Breast epithelium (tissue), 3 donors: Measurements from ENCODE around the gene ALG12.

Experiments used
- POLR2A ChIP-seq: fragments of 450-650 bp; IDR thresholded peaks from one replicate; pipeline ENCODE4 v1.6.1; 2016; ENCODE audit warnings: antibody characterized with exemption, mild to moderate bottlenecking, moderate library complexity
- POLR2AphosphoS5 ChIP-seq, 3 donors: sonication (generic); formaldehyde crosslinking; IDR thresholded peaks; one replicate each; pipeline ENCODE4 v1.6.1; 2017; ENCODE audit warnings: antibody characterized with exemption in 3 of 3
- TF ChIP-seq, protein P1 (sequence below), 3 donors: fragments of 450-650 bp; IDR thresholded peaks; one replicate each; pipeline ENCODE4 v1.5.1; 2016 to 2017; ENCODE audit warnings: antibody characterized with exemption in 3 of 3, mild to moderate bottlenecking in 3 of 3, moderate library complexity in 3 of 3

GRCh38 chr22:49850959-49851802, 67.1 kb downstream of the ALG12 start:
- TF ChIP-seq, protein P1, sequence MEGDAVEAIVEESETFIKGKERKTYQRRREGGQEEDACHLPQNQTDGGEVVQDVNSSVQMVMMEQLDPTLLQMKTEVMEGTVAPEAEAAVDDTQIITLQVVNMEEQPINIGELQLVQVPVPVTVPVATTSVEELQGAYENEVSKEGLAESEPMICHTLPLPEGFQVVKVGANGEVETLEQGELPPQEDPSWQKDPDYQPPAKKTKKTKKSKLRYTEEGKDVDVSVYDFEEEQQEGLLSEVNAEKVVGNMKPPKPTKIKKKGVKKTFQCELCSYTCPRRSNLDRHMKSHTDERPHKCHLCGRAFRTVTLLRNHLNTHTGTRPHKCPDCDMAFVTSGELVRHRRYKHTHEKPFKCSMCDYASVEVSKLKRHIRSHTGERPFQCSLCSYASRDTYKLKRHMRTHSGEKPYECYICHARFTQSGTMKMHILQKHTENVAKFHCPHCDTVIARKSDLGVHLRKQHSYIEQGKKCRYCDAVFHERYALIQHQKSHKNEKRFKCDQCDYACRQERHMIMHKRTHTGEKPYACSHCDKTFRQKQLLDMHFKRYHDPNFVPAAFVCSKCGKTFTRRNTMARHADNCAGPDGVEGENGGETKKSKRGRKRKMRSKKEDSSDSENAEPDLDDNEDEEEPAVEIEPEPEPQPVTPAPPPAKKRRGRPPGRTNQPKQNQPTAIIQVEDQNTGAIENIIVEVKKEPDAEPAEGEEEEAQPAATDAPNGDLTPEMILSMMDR (IDR thresholded peaks at IDR 0.05): no peak
- TF ChIP-seq POLR2A (no peak), POLR2AphosphoS5 (IDR thresholded peaks at IDR 0.05) (no peak)
